ENCODE results near the gene QRFP.

Gene QRFP

DNA sequence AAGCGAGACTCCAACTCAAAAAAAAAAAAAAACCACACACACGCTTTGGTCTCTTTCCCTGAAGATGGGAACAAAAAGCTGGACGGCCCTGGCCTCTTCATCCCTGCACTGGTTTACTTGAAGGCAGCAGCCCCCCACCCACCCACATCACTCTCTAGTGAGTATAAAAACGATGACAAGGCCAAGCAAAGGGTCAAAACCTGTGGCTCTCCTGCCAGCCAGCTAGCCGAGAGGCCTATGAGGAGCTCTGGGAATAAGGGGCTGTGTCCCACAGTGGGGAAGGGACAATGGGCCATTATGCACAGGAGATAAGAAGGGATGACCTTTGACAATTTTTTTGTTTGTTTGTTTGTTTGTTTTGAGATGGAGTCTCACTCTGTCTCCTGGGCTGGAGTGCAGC lies 13.1 kb downstream of the QRFP start:
- TF ChIP-seq ZNF596 (tag by site-specific recombination; IDR thresholded peaks at IDR 0.05), result no peak
- TF ChIP-seq, protein P1, sequence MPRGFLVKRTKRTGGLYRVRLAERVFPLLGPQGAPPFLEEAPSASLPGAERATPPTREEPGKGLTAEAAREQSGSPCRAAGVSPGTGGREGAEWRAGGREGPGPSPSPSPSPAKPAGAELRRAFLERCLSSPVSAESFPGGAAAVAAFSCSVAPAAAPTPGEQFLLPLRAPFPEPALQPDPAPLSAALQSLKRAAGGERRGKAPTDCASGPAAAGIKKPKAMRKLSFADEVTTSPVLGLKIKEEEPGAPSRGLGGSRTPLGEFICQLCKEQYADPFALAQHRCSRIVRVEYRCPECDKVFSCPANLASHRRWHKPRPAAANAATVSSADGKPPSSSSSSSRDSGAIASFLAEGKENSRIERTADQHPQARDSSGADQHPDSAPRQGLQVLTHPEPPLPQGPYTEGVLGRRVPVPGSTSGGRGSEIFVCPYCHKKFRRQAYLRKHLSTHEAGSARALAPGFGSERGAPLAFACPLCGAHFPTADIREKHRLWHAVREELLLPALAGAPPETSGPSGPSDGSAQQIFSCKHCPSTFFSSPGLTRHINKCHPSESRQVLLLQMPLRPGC (tag by site-specific recombination; IDR thresholded peaks at IDR 0.05), result no peak
- no peak for TF ChIP-seq ZBTB48 (tag by site-specific recombination; IDR thresholded peaks at IDR 0.05)
- TF ChIP-seq, protein P2, sequence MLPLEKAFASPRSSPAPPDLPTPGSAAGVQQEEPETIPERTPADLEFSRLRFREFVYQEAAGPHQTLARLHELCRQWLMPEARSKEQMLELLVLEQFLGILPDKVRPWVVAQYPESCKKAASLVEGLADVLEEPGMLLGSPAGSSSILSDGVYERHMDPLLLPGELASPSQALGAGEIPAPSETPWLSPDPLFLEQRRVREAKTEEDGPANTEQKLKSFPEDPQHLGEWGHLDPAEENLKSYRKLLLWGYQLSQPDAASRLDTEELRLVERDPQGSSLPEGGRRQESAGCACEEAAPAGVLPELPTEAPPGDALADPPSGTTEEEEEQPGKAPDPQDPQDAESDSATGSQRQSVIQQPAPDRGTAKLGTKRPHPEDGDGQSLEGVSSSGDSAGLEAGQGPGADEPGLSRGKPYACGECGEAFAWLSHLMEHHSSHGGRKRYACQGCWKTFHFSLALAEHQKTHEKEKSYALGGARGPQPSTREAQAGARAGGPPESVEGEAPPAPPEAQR (tag by site-specific recombination; IDR thresholded peaks at IDR 0.05), result no peak
- TF ChIP-seq ZNF510 (tag by site-specific recombination; IDR thresholded peaks at IDR 0.05; ENCODE audit: insufficient replicate concordance), result no peak
- TF ChIP-seq ZNF223 (tag by site-specific recombination; IDR thresholded peaks at IDR 0.05), result no peak
- no peak for TF ChIP-seq ZNF792 (tag by site-specific recombination; IDR thresholded peaks at IDR 0.05)
- no peak overlapping the region for H3K27ac ChIP-seq (ENCODE audit: extremely low read depth, low read depth, low read length)
- peaks cover 0 to 96% of the 10 kb centered on the region in 2 experiments; a peak in 2 of 3 replicates for H3K36me3 ChIP-seq (ENCODE audit: control insufficient read depth in 2 of 2, insufficient read depth in 1 of 2, low read length in 2 of 2)
- no peak overlapping the region for H3K4me3 ChIP-seq (ENCODE audit: low read depth, low read length)
- no peaks in the 10 kb centered on the region for H3K9me3 ChIP-seq (ENCODE audit: control insufficient read depth, insufficient read depth, low read depth, low read length)
- CTCF ChIA-PET, result interaction anchor here (0.6 to 2.1 kb wide), 4 partner anchors 14 to 297 kb away, joined by 3 to 15 read pairs (median 6); no protein-coding TSS in a partner anchor
- POLR2A ChIA-PET, result interaction anchor here (1.2 kb wide), 1 partner anchor 127 kb away, joined by 3 read pairs; no protein-coding TSS in a partner anchor
- no peaks in the 10 kb centered on the region for H3K4me1 ChIP-seq (ENCODE audit: control insufficient read depth, insufficient read depth, low read length)

DNA sequence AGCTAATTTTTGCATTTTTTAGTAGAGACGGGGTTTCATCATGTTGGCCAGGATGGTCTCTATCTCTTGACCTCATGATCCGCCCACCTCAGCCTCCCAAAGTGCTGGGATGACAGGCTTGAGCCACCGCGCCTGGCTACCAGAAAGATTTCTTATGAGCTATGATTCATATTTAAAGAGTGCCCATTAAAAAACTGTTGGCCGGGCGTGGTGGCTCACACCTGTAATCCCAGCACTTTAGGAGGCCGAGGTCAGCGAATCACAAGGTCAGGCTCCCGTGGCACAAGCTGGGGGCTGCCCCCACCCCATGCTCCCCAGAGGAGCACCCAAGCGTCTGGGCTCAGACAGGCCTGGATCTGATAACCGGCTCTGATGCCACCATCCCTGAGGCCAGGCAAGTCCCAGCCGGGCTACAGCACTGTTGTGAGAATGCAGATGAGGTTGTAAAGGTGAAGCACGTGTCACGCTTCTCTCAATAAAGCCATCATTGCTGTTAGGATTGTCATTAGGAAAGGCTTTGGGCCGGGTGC lies 13.9 kb downstream of the QRFP start:
- H3K36me3 ChIP-seq (ENCODE audit: control insufficient read depth in 2 of 2, insufficient read depth in 1 of 2, low read length in 2 of 2), result peaks cover 0 to 95% of the 10 kb centered on the region in 2 experiments; a peak in 2 of 3 replicates
- H3K27ac ChIP-seq (ENCODE audit: extremely low read depth, low read depth, low read length), result no peak overlapping the region
- ChIA-PET POLR2A (no interaction called here), CTCF (interaction anchor here (0.8 to 2.1 kb wide), 4 partner anchors 13 to 43 kb away, joined by 3 to 15 read pairs (median 6); no protein-coding TSS in a partner anchor)
- H3K9me3 ChIP-seq (ENCODE audit: control insufficient read depth, insufficient read depth, low read depth, low read length), result no peaks in the 10 kb centered on the region
- TF ChIP-seq, protein P3, sequence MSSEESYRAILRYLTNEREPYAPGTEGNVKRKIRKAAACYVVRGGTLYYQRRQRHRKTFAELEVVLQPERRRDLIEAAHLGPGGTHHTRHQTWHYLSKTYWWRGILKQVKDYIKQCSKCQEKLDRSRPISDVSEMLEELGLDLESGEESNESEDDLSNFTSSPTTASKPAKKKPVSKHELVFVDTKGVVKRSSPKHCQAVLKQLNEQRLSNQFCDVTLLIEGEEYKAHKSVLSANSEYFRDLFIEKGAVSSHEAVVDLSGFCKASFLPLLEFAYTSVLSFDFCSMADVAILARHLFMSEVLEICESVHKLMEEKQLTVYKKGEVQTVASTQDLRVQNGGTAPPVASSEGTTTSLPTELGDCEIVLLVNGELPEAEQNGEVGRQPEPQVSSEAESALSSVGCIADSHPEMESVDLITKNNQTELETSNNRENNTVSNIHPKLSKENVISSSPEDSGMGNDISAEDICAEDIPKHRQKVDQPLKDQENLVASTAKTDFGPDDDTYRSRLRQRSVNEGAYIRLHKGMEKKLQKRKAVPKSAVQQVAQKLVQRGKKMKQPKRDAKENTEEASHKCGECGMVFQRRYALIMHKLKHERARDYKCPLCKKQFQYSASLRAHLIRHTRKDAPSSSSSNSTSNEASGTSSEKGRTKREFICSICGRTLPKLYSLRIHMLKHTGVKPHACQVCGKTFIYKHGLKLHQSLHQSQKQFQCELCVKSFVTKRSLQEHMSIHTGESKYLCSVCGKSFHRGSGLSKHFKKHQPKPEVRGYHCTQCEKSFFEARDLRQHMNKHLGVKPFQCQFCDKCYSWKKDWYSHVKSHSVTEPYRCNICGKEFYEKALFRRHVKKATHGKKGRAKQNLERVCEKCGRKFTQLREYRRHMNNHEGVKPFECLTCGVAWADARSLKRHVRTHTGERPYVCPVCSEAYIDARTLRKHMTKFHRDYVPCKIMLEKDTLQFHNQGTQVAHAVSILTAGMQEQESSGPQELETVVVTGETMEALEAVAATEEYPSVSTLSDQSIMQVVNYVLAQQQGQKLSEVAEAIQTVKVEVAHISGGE (tag by site-specific recombination; conservative IDR thresholded peaks at IDR 0.05; ENCODE audit: low read depth), result no peak
- TF ChIP-seq KLF7 (tag by site-specific recombination; IDR thresholded peaks at IDR 0.05; ENCODE audit: borderline replicate concordance) (no peak), ZNF654 (tag by site-specific recombination; IDR thresholded peaks at IDR 0.05; ENCODE audit: low read depth) (no peak), ZNF324 (tag by site-specific recombination; IDR thresholded peaks at IDR 0.05) (no peak)
- TF ChIP-seq, protein P4, sequence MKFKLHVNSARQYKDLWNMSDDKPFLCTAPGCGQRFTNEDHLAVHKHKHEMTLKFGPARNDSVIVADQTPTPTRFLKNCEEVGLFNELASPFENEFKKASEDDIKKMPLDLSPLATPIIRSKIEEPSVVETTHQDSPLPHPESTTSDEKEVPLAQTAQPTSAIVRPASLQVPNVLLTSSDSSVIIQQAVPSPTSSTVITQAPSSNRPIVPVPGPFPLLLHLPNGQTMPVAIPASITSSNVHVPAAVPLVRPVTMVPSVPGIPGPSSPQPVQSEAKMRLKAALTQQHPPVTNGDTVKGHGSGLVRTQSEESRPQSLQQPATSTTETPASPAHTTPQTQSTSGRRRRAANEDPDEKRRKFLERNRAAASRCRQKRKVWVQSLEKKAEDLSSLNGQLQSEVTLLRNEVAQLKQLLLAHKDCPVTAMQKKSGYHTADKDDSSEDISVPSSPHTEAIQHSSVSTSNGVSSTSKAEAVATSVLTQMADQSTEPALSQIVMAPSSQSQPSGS (tag by site-specific recombination; IDR thresholded peaks at IDR 0.05; ENCODE audit: low read depth), result no peak
- TF ChIP-seq, protein P5, sequence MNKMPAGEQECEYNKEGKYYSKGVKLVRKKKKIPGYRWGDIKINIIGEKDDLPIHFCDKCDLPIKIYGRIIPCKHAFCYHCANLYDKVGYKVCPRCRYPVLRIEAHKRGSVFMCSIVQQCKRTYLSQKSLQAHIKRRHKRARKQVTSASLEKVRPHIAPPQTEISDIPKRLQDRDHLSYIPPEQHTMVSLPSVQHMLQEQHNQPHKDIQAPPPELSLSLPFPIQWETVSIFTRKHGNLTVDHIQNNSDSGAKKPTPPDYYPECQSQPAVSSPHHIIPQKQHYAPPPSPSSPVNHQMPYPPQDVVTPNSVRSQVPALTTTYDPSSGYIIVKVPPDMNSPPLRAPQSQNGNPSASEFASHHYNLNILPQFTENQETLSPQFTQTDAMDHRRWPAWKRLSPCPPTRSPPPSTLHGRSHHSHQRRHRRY (tag by site-specific recombination; IDR thresholded peaks at IDR 0.05), result no peak
- TF ChIP-seq, protein P6, sequence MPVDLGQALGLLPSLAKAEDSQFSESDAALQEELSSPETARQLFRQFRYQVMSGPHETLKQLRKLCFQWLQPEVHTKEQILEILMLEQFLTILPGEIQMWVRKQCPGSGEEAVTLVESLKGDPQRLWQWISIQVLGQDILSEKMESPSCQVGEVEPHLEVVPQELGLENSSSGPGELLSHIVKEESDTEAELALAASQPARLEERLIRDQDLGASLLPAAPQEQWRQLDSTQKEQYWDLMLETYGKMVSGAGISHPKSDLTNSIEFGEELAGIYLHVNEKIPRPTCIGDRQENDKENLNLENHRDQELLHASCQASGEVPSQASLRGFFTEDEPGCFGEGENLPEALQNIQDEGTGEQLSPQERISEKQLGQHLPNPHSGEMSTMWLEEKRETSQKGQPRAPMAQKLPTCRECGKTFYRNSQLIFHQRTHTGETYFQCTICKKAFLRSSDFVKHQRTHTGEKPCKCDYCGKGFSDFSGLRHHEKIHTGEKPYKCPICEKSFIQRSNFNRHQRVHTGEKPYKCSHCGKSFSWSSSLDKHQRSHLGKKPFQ (tag by site-specific recombination; IDR thresholded peaks at IDR 0.05), result no peak
- no peaks in the 10 kb centered on the region for H3K4me1 ChIP-seq (ENCODE audit: control insufficient read depth, insufficient read depth, low read length)
- no peak overlapping the region for H3K4me3 ChIP-seq (ENCODE audit: low read depth, low read length)

Measured in HEK293 (cell line).